Body of pancreas (tissue), 4 donors: Measurements from ENCODE around the gene GRIK2. TPM values are rescaled to one million over a fixed set of nuclear protein-coding genes. Genes with fewer than 3 reads are reported as not detected.

Source experiments
- ATAC-seq: fragments of 150-250 bp; one replicate; pipeline ENCODE4 v1.9.1; 2016
- DNase-seq, 4 donors: peaks; one replicate each; pipeline ENCODE4 v3.0.0-alpha.2; 2019
- H3K27ac ChIP-seq, 4 donors: fragments of 200-600 bp; sonication (generic); 1 replicate in 3 of 4; 2 replicates in 1 of 4; pipeline versions ENCODE4 v1.5.1 to v1.6.1; 2016 to 2019; ENCODE audit warnings: mild to moderate bottlenecking in 1 of 4, mixed read lengths in 1 of 4, moderate library complexity in 1 of 4
- H3K27me3 ChIP-seq, 2 donors: fragments of 200-600 bp; sonication (generic); one replicate each; pipeline ENCODE4 v1.6.0; 2016; ENCODE audit warnings: mild to moderate bottlenecking in 1 of 2
- H3K36me3 ChIP-seq, 2 donors: fragments of 200-600 bp; sonication (generic); replicated peaks in 1 of 2; 2 replicates each; pipeline ENCODE4 v1.5.1; 2016; ENCODE audit warnings: low read depth in 2 of 2; ENCODE audit not compliant: insufficient read depth in 1 of 2
- H3K4me1 ChIP-seq: fragments of 200-600 bp; sonication (generic); one replicate; pipeline ENCODE4 v1.6.0; 2016
- H3K4me3 ChIP-seq, 2 donors: fragments of 200-600 bp; sonication (generic); 1 replicate in 1 of 2; 2 replicates in 1 of 2; pipeline ENCODE4 v1.5.1; 2016 to 2019
- H3K9me3 ChIP-seq, 3 donors: fragments of 200-600 bp; sonication (generic); 1 replicate in 2 of 3; 2 replicates in 1 of 3; pipeline ENCODE4 v1.5.1; 2016
- CTCF ChIP-seq, 7 experiments: fragments of 450-650 bp in 4 of 7; fragments of 200-600 bp in 3 of 7; sonication (generic) in 3 of 7; IDR thresholded peaks; one replicate each; pipeline ENCODE4 v1.5.1; 2016 to 2019; ENCODE audit warnings: antibody characterized with exemption in 7 of 7
- POLR2A ChIP-seq, 3 donors: fragments of 450-650 bp; IDR thresholded peaks; one replicate each; pipeline ENCODE4 v1.6.1; 2016; ENCODE audit warnings: antibody characterized with exemption in 3 of 3, mild to moderate bottlenecking in 2 of 3
- WGBS, 2 donors: methylation state at CpG; one replicate each; pipeline ENCODE4 v1.1.5; 2017; 5-methylcytosine and 5-hydroxymethylcytosine counted together
- intact Hi-C: fragments of 100-400 bp; cut with DNase I; formaldehyde crosslinking; loops from one replicate; pipeline ENCODE4 v1.15.1; 2023
- total RNA-seq, 2 donors: library from RNA; depleted of rRNA; stranded (reverse); fragments of >200 nt; gene quantifications; one replicate each; pipeline ENCODE4 v1.1.0, GENCODE V29; 2016

GRIK2 gene
- total RNA-seq, 2 donors from 2014 or later, result 0.52 to 7.9 TPM

GRCh38 chr6:101686653-101687052 lies 293.1 kb downstream of the GRIK2 start:
- H3K36me3 ChIP-seq, result no peaks in the 10 kb centered on the region
- H3K4me1 ChIP-seq, result no peaks in the 10 kb centered on the region
- no peak overlapping the region for H3K4me3 ChIP-seq
- DNase-seq (no peak), ATAC-seq (no peak)
- intact Hi-C loops, result no loop called here
- 32 to 45% methylated on average over 3 of the region's 3 CpGs for WGBS, 2 donors
- TF ChIP-seq CTCF (IDR thresholded peaks at IDR 0.05) (no peak), POLR2A (IDR thresholded peaks at IDR 0.05) (no peak)
- no peak overlapping the region for H3K27ac ChIP-seq
- no peaks in the 10 kb centered on the region for H3K9me3 ChIP-seq
- no peaks in the 10 kb centered on the region for H3K27me3 ChIP-seq

- H3K36me3 ChIP-seq, result no peaks in the 10 kb centered on the region
- DNase-seq (no peak), ATAC-seq (no peak)
- no peaks in the 10 kb centered on the region for H3K27me3 ChIP-seq
- no peaks in the 10 kb centered on the region for H3K4me1 ChIP-seq
- no peak for TF ChIP-seq CTCF (IDR thresholded peaks at IDR 0.05)
- no peak for TF ChIP-seq POLR2A (IDR thresholded peaks at IDR 0.05)
- 74 to 80% methylated on average over 1 of the region's 1 CpG for WGBS, 2 donors
- intact Hi-C loops, result no loop called here
- no peak overlapping the region for H3K4me3 ChIP-seq
- no peaks in the 10 kb centered on the region for H3K9me3 ChIP-seq
- no peak overlapping the region for H3K27ac ChIP-seq
Measured at GRCh38 chr6:101689156-101689555, 295.6 kb downstream of the GRIK2 start.

GRCh38 chr6:101689695-101690094 lies 296.2 kb downstream of the GRIK2 start:
- Histone ChIP-seq H3K36me3 (no peaks in the 10 kb centered on the region), H3K9me3 (no peaks in the 10 kb centered on the region), H3K4me1 (no peaks in the 10 kb centered on the region), H3K4me3 (no peak overlapping the region), H3K27ac (no peak overlapping the region), H3K27me3 (no peaks in the 10 kb centered on the region)
- DNase-seq, result no peak
- WGBS, 2 donors, result 58 to 60% methylated on average over 2 of the region's 2 CpGs
- TF ChIP-seq CTCF (IDR thresholded peaks at IDR 0.05) (no peak), POLR2A (IDR thresholded peaks at IDR 0.05) (no peak)
- ATAC-seq, result no peak
- intact Hi-C loops, result no loop called here

GRCh38 chr6:101700655-101701054 lies 307.1 kb downstream of the GRIK2 start:
- H3K27me3 ChIP-seq, result no peaks in the 10 kb centered on the region
- no peak overlapping the region for H3K27ac ChIP-seq
- no peaks in the 10 kb centered on the region for H3K36me3 ChIP-seq
- H3K4me3 ChIP-seq, result no peak overlapping the region
- no peaks in the 10 kb centered on the region for H3K9me3 ChIP-seq
- no peak for TF ChIP-seq POLR2A (IDR thresholded peaks at IDR 0.05)
- TF ChIP-seq CTCF (IDR thresholded peaks at IDR 0.05), result no peak
- ATAC-seq, result no peak
- DNase-seq, result no peak
- WGBS, 2 donors, result 32 to 33% methylated on average over 3 of the region's 3 CpGs
- intact Hi-C loops, result no loop called here
- no peaks in the 10 kb centered on the region for H3K4me1 ChIP-seq

GRCh38 chr6:101703311-101703710 lies 309.8 kb downstream of the GRIK2 start:
- ATAC-seq (no peak), DNase-seq (no peak)
- Histone ChIP-seq H3K36me3 (no peaks in the 10 kb centered on the region), H3K27ac (no peak overlapping the region), H3K4me3 (no peak overlapping the region), H3K27me3 (no peaks in the 10 kb centered on the region), H3K4me1 (no peaks in the 10 kb centered on the region), H3K9me3 (no peaks in the 10 kb centered on the region)
- WGBS, 2 donors, result 63 to 89% methylated on average over 2 of the region's 2 CpGs
- intact Hi-C loops, result no loop called here
- TF ChIP-seq CTCF (IDR thresholded peaks at IDR 0.05) (no peak), POLR2A (IDR thresholded peaks at IDR 0.05) (no peak)
